Neural cell (in vitro differentiated cells): Measurements from ENCODE around the gene PCNA. TPM values are rescaled to one million over a fixed set of nuclear protein-coding genes. Genes with fewer than 3 reads are reported as not detected.

Experiments used
- H2AFZ ChIP-seq: fragments of 200-600, 300-800 bp; sonication (generic), shearing (Covaris generic); 2 replicates; pipeline ENCODE4 v1.6.0; 2014; ENCODE audit warnings: low read depth, mild to moderate bottlenecking, antibody characterized with exemption, low read length, moderate library complexity
- H3F3A ChIP-seq: fragments of 200-600 bp; shearing (Covaris generic); 2 replicates; pipeline ENCODE4 v1.6.1; 2016; ENCODE audit warnings: mild to moderate bottlenecking, moderate library complexity, mixed read lengths, antibody characterized with exemption, low read length; ENCODE audit not compliant: insufficient read depth, poor library complexity, severe bottlenecking
- H3K27ac ChIP-seq: fragments of 200-600, 300-800 bp; sonication (generic), shearing (Covaris generic); 2 replicates; pipeline ENCODE4 v1.5.1; 2014; ENCODE audit warnings: mild to moderate bottlenecking, low read length, moderate library complexity
- H3K27me3 ChIP-seq: fragments of 300-800, 200-600 bp; sonication (generic), shearing (Covaris generic); 2 replicates; pipeline ENCODE4 v1.6.0; 2014; ENCODE audit warnings: mild to moderate bottlenecking, low read depth, low read length, moderate library complexity; ENCODE audit not compliant: insufficient read depth
- H3K36me3 ChIP-seq: fragments of 300-800, 200-600 bp; sonication (generic), shearing (Covaris generic); 2 replicates; pipeline ENCODE4 v1.5.1; 2014; ENCODE audit warnings: mild to moderate bottlenecking, antibody characterized with exemption, low read length, moderate library complexity; ENCODE audit not compliant: insufficient read depth
- H3K4me2 ChIP-seq: fragments of 300-800, 200-600 bp; sonication (generic), shearing (Covaris generic); 2 replicates; pipeline ENCODE4 v1.6.0; 2014; ENCODE audit warnings: mild to moderate bottlenecking, low read length
- H3K4me3 ChIP-seq: fragments of 300-800, 200-600 bp; sonication (generic), shearing (Covaris generic); 2 replicates; pipeline ENCODE4 v1.5.1; 2014; ENCODE audit warnings: mild to moderate bottlenecking, low read length, moderate library complexity
- H3K79me2 ChIP-seq: fragments of 200-600 bp; shearing (Covaris generic); replicated peaks from 2 replicates; pipeline ENCODE4 v1.6.0; 2014; ENCODE audit warnings: mild to moderate bottlenecking, low read length, moderate library complexity; ENCODE audit not compliant: insufficient read depth
- H3K9ac ChIP-seq: fragments of 300-800, 200-600 bp; sonication (generic), shearing (Covaris generic); 2 replicates; pipeline ENCODE4 v1.6.1; 2016; ENCODE audit warnings: mild to moderate bottlenecking, low read length, mixed read lengths
- H3K9me2 ChIP-seq: fragments of 200-600 bp; shearing (Covaris generic); 2 replicates; pipeline ENCODE4 v1.6.1; 2016; ENCODE audit warnings: mild to moderate bottlenecking, low read length, mixed read lengths; ENCODE audit not compliant: insufficient read depth
- H3K9me3 ChIP-seq: fragments of 200-600, 300-800 bp; sonication (generic), shearing (Covaris generic); 2 replicates; pipeline ENCODE4 v1.6.1; 2016; ENCODE audit warnings: mild to moderate bottlenecking, mixed run types, low read length, moderate library complexity, mixed read lengths
- H4K20me1 ChIP-seq: fragments of 200-600 bp; shearing (Covaris generic); 2 replicates; pipeline ENCODE4 v1.6.1; 2016; ENCODE audit warnings: mild to moderate bottlenecking, mixed run types; ENCODE audit not compliant: insufficient read depth
- EP300 ChIP-seq: fragments of 450-650 bp; conservative IDR thresholded peaks from 2 replicates; pipeline ENCODE4 v1.6.1; 2014; ENCODE audit warnings: antibody characterized with exemption, mild to moderate bottlenecking, moderate library complexity; ENCODE audit not compliant: poor library complexity, severe bottlenecking
- EZH2 ChIP-seq: fragments of 200-600, 300-800 bp; shearing (Covaris generic), sonication (generic); IDR thresholded peaks from 2 replicates; pipeline ENCODE4 v1.6.1; 2014; ENCODE audit warnings: antibody characterized with exemption, low read length, borderline replicate concordance, mild to moderate bottlenecking; ENCODE audit not compliant: insufficient read depth, poor library complexity, severe bottlenecking
- MXI1 ChIP-seq: fragments of 450-650 bp; conservative IDR thresholded peaks from 2 replicates; pipeline ENCODE4 v1.6.1; 2014; ENCODE audit warnings: antibody characterized with exemption, mild to moderate bottlenecking; ENCODE audit not compliant: poor library complexity, severe bottlenecking
- POLR2AphosphoS5 ChIP-seq: IDR thresholded peaks from 2 replicates; pipeline ENCODE4 v1.6.1; 2012
- RAD21 ChIP-seq: fragments of 450-650 bp; conservative IDR thresholded peaks from 2 replicates; pipeline ENCODE4 v1.6.1; 2014; ENCODE audit warnings: antibody characterized with exemption, mild to moderate bottlenecking, moderate library complexity
- SMC3 ChIP-seq: fragments of 450-650 bp; conservative IDR thresholded peaks from 2 replicates; pipeline ENCODE4 v1.6.1; 2014; ENCODE audit warnings: antibody characterized with exemption, mild to moderate bottlenecking, moderate library complexity; ENCODE audit not compliant: poor library complexity
- TAF1 ChIP-seq: IDR thresholded peaks from 2 replicates; pipeline ENCODE4 v1.6.1; 2012; ENCODE audit warnings: low read depth
- polyA plus RNA-seq: library from polyadenylated mRNA; depleted of rRNA; stranded (reverse); fragments of >200 nt; gene quantifications from 2 replicates; pipeline ENCODE4 v1.2.3, GENCODE V29; 2014
- TF ChIP-seq, protein P1 (sequence below): IDR thresholded peaks from 2 replicates; pipeline ENCODE4 v1.6.1; 2012; ENCODE audit warnings: borderline replicate concordance
- TF ChIP-seq, protein P2 (sequence below): fragments of 450-650 bp; IDR thresholded peaks from 2 replicates; pipeline ENCODE4 v1.5.1; 2014; ENCODE audit warnings: antibody characterized with exemption, mild to moderate bottlenecking, moderate library complexity; ENCODE audit not compliant: poor library complexity, severe bottlenecking

Gene PCNA
- polyA plus RNA-seq, 1 donor from 2014 or later: 165 TPM

DNA sequence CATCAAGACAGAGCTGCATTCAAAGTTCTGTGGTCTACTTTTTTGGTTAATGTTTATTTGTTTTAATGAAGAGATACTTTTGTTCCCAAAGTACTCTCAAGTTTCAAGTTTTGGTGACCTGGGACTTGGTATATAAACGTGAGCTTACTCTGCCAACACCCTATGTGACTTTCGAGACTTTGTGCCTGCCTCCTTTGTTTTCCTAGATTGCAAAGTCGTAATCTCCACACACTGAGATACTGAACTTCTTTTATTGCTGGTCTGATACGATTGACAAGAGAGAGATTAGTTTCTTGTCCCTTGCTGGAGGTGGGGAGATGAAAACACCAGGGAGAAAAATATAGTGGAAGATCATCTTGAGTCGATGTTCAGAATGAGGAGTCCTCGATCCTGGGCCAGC, 27.9 kb downstream of the PCNA start:
- H3K9ac ChIP-seq: no peak overlapping the region
- H3K27ac ChIP-seq: no peak overlapping the region
- H3K9me3 ChIP-seq: no peaks in the 10 kb centered on the region
- no peak overlapping the region for H2AFZ ChIP-seq
- no peaks in the 10 kb centered on the region for H3F3A ChIP-seq
- no peak overlapping the region for H3K4me2 ChIP-seq
- no peaks in the 10 kb centered on the region for H4K20me1 ChIP-seq
- H3K79me2 ChIP-seq: no peaks in the 10 kb centered on the region
- no peaks in the 10 kb centered on the region for H3K36me3 ChIP-seq
- H3K27me3 ChIP-seq: no peaks in the 10 kb centered on the region
- H3K9me2 ChIP-seq: no peaks in the 10 kb centered on the region
- TF ChIP-seq RAD21 (no peak), MXI1 (no peak), EZH2 (no peak)
- TF ChIP-seq, protein P1, sequence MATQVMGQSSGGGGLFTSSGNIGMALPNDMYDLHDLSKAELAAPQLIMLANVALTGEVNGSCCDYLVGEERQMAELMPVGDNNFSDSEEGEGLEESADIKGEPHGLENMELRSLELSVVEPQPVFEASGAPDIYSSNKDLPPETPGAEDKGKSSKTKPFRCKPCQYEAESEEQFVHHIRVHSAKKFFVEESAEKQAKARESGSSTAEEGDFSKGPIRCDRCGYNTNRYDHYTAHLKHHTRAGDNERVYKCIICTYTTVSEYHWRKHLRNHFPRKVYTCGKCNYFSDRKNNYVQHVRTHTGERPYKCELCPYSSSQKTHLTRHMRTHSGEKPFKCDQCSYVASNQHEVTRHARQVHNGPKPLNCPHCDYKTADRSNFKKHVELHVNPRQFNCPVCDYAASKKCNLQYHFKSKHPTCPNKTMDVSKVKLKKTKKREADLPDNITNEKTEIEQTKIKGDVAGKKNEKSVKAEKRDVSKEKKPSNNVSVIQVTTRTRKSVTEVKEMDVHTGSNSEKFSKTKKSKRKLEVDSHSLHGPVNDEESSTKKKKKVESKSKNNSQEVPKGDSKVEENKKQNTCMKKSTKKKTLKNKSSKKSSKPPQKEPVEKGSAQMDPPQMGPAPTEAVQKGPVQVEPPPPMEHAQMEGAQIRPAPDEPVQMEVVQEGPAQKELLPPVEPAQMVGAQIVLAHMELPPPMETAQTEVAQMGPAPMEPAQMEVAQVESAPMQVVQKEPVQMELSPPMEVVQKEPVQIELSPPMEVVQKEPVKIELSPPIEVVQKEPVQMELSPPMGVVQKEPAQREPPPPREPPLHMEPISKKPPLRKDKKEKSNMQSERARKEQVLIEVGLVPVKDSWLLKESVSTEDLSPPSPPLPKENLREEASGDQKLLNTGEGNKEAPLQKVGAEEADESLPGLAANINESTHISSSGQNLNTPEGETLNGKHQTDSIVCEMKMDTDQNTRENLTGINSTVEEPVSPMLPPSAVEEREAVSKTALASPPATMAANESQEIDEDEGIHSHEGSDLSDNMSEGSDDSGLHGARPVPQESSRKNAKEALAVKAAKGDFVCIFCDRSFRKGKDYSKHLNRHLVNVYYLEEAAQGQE: no peak
- no peak overlapping the region for H3K4me3 ChIP-seq

DNA sequence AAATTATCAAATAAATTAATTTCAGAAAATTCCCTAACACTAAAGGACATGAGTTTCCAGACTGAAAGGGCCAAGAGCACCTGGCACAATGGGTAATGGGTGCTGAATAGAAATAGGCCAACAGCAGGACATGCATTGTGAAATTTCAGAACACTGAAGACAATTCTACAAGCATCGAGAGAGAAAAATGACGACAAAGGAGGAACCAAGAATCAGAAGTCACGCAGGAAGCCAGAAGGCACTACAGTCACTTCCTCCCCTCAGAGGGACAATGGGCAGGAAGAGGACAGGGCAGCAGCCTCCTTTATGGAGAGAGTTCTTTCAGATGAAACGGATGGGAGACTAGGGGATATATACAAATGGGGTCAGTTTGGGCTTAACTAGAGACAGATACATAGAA, 29.6 kb downstream of the PCNA start:
- Histone ChIP-seq H3K9me3 (no peaks in the 10 kb centered on the region), H3K4me2 (no peak overlapping the region), H3K27ac (no peak overlapping the region), H3K27me3 (no peaks in the 10 kb centered on the region), H3K4me3 (no peak overlapping the region), H3K79me2 (no peaks in the 10 kb centered on the region), H4K20me1 (no peaks in the 10 kb centered on the region), H3K9ac (no peak overlapping the region), H3F3A (no peaks in the 10 kb centered on the region), H3K36me3 (no peaks in the 10 kb centered on the region), H2AFZ (no peak overlapping the region), H3K9me2 (no peaks in the 10 kb centered on the region)
- TF ChIP-seq, protein P2, sequence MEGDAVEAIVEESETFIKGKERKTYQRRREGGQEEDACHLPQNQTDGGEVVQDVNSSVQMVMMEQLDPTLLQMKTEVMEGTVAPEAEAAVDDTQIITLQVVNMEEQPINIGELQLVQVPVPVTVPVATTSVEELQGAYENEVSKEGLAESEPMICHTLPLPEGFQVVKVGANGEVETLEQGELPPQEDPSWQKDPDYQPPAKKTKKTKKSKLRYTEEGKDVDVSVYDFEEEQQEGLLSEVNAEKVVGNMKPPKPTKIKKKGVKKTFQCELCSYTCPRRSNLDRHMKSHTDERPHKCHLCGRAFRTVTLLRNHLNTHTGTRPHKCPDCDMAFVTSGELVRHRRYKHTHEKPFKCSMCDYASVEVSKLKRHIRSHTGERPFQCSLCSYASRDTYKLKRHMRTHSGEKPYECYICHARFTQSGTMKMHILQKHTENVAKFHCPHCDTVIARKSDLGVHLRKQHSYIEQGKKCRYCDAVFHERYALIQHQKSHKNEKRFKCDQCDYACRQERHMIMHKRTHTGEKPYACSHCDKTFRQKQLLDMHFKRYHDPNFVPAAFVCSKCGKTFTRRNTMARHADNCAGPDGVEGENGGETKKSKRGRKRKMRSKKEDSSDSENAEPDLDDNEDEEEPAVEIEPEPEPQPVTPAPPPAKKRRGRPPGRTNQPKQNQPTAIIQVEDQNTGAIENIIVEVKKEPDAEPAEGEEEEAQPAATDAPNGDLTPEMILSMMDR: no peak
- TF ChIP-seq POLR2AphosphoS5 (no peak), RAD21 (no peak), EP300 (no peak), SMC3 (no peak), MXI1 (no peak), TAF1 (no peak), EZH2 (no peak)
- TF ChIP-seq, protein P1: no peak
